PC-9 (cell line): ENCODE data around the gene MYH15.

Experiments
- CTCF ChIP-seq: fragments of 200-600 bp; sonication (generic); conservative IDR thresholded peaks from 2 replicates; pipeline ENCODE4 v1.6.1; 2017; ENCODE audit warnings: mixed run types, antibody characterized with exemption, mild to moderate bottlenecking, moderate library complexity
- EZH2 ChIP-seq: fragments of 200-600 bp; sonication (generic); IDR thresholded peaks from 2 replicates; pipeline ENCODE4 v1.8.0; 2017; ENCODE audit warnings: antibody characterized with exemption, low read depth

GRCh38 chr3:108524537-108524936 lies 14.1 kb upstream of the MYH15 start:
- TF ChIP-seq CTCF (no peak), EZH2 (no peak)
